ENCODE measurements around the gene TMEM141. TPM values are rescaled to one million over a fixed set of nuclear protein-coding genes. Genes with fewer than 3 reads are reported as not detected.

The TMEM141 gene
- total RNA-seq, 1 experiment from 2014 or later: 64.1 TPM

DNA sequence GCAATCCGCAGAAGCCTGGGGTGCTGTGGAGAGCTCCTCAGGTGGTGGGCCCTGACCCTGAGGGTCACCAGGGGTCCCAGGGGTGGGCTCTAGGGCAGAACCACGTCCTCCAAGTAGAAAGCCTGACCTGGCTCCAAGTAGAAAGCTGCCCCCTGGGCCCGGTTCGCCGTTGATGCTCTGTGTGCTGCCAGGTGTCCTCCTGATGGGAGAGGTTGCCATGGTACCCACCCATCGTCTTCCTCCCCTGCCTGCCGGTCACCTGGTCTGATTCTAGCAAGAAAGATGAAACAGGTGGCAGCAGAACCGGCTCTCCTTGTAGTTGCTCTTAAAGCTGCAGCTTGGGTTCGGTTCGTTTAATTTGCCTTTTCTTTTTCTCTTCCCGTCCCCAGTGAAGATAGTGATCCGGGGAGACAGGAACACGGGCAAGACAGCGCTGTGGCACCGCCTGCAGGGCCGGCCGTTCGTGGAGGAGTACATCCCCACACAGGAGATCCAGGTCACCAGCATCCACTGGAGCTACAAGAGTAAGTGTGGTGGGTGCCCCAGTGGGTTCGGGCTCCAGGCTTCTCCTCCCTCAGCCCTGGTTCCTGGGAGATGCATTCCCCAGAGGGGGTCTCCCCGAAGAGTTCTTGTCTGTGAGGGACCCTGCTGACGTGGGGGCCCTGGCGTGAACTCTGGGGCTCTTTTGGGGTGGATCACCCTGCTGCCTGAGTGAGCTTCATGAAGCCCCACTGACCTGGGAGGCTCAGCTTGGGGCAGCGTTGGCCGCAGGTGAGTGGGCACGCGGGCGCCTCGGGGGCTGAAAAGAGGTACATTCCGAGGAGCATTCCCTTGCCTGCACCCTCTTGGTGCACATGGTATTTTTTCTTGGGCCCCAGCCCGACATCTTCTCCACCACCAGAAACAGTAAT is 32.2 kb downstream of the TMEM141 start:
- intact Hi-C loops (cut with micrococcal nuclease; ENCODE audit: unreplicated experiment): no loop called here
- no TSS peak for BruUV-seq (replicated peaks)
- TF ChIP-seq, protein P1, sequence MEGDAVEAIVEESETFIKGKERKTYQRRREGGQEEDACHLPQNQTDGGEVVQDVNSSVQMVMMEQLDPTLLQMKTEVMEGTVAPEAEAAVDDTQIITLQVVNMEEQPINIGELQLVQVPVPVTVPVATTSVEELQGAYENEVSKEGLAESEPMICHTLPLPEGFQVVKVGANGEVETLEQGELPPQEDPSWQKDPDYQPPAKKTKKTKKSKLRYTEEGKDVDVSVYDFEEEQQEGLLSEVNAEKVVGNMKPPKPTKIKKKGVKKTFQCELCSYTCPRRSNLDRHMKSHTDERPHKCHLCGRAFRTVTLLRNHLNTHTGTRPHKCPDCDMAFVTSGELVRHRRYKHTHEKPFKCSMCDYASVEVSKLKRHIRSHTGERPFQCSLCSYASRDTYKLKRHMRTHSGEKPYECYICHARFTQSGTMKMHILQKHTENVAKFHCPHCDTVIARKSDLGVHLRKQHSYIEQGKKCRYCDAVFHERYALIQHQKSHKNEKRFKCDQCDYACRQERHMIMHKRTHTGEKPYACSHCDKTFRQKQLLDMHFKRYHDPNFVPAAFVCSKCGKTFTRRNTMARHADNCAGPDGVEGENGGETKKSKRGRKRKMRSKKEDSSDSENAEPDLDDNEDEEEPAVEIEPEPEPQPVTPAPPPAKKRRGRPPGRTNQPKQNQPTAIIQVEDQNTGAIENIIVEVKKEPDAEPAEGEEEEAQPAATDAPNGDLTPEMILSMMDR (IDR thresholded peaks at IDR 0.05; ENCODE audit: unreplicated experiment): no peak
- H3K36me3 Mint-ChIP-seq (ENCODE audit: insufficient read depth, unreplicated experiment): peaks cover 19% of the 10 kb centered on the region
- no peak overlapping the region for H3K27ac Mint-ChIP-seq (ENCODE audit: unreplicated experiment)
- CTCF ChIA-PET: no interaction called here
- no peaks in the 10 kb centered on the region for H3K4me1 Mint-ChIP-seq (ENCODE audit: low read depth, unreplicated experiment)
- DNase-seq: no peak
- no peak overlapping the region for H3K4me3 Mint-ChIP-seq (ENCODE audit: low read depth, unreplicated experiment)
- H3K9me3 Mint-ChIP-seq (ENCODE audit: low read depth, unreplicated experiment): no peaks in the 10 kb centered on the region
- H3K27me3 Mint-ChIP-seq (ENCODE audit: unreplicated experiment): no peaks in the 10 kb centered on the region

DNA sequence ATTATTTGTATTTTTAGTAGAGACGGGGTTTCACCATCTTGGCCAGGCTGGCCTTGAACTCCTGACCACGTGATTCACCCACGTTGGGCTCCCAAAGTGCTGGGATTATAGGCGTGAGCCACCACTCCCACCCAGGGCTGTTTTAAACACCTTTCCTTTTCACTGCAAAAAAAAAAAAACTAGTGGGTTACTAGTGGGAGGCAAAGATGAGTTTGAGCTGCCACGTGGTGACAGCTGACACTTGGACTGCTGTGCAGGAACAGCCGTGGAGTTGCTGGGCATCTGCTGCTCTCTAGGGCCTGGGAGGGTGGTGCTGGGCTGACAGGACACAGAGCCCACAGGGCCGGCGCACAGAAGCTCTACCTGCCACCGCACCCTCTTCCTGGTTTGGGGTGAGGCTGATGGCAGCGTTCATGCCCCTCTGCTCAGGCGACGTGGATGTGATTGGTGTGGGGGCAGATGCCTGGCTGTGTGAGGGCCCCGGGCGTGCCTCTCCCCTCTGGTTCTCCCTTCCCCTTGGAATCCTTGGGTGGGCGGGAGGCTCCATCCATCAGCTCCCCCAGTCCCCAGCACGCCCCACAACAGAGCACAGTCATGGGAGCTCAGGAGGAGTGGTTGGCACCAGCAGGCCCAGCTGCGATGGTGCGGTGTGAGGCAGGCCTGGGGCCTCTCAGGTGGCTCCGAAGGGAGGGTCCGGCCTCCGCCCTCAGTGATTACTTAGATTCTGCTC is 33.5 kb downstream of the TMEM141 start:
- CTCF ChIA-PET: interaction anchor here (0.7 kb wide), 1 partner anchor 149 kb away, joined by 3 read pairs; no protein-coding TSS in a partner anchor
- H3K4me1 Mint-ChIP-seq (ENCODE audit: low read depth, unreplicated experiment): no peaks in the 10 kb centered on the region
- TF ChIP-seq, protein P1 (IDR thresholded peaks at IDR 0.05; ENCODE audit: unreplicated experiment): no peak
- no peaks in the 10 kb centered on the region for H3K9me3 Mint-ChIP-seq (ENCODE audit: low read depth, unreplicated experiment)
- no peak overlapping the region for H3K4me3 Mint-ChIP-seq (ENCODE audit: low read depth, unreplicated experiment)
- peaks cover 17% of the 10 kb centered on the region for H3K36me3 Mint-ChIP-seq (ENCODE audit: insufficient read depth, unreplicated experiment)
- no peaks in the 10 kb centered on the region for H3K27me3 Mint-ChIP-seq (ENCODE audit: unreplicated experiment)
- DNase-seq: no peak
- no TSS peak for BruUV-seq (replicated peaks)
- intact Hi-C loops (cut with micrococcal nuclease; ENCODE audit: unreplicated experiment): no loop called here
- H3K27ac Mint-ChIP-seq (ENCODE audit: unreplicated experiment): no peak overlapping the region

DNA sequence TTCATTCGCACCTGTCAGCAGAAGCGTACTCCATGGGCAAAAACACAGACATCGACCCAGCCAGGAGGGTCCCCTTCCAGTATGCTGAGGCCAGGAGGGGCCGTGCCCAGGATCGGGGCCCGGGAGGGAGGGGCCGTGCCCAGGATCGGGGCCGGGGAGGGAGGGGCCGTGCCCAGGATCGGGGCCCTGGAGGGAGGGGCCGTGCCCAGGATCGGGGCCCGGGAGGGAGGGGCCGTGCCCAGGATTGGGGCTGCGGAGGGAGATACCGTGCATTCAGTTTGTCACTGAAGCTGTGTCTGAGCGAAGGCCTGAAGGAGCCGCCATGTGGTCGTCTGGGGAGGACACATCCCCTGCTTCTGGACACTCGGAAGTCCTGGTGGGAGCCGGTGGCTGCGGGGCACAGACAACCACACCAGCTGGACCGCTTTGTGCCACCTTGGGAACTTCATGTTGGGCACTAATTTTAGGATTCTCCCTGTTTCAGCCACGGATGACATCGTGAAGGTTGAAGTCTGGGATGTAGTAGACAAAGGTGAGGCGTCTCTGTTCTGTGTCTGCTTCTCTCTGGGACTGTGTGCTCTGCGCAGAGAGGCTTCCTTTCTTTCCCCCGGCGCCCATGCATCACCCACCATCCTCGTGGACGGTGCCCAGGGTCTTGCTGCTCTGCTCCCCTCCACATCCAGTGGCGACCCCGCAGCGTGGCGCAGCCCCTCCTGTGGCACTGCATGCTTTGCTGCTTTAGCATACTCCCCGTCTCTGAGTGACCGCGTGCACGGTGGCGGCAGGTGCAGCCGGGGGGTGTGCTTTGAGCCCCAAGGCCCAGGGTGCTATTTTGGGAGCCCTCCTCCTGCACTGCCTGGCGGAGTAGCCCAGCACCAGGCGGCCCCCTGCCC is 34.4 kb downstream of the TMEM141 start:
- H3K4me1 Mint-ChIP-seq (ENCODE audit: low read depth, unreplicated experiment): no peaks in the 10 kb centered on the region
- H3K27me3 Mint-ChIP-seq (ENCODE audit: unreplicated experiment): no peaks in the 10 kb centered on the region
- CTCF ChIA-PET: no interaction called here
- intact Hi-C loops (cut with micrococcal nuclease; ENCODE audit: unreplicated experiment): no loop called here
- no peak overlapping the region for H3K4me3 Mint-ChIP-seq (ENCODE audit: low read depth, unreplicated experiment)
- DNase-seq: no peak
- H3K9me3 Mint-ChIP-seq (ENCODE audit: low read depth, unreplicated experiment): no peaks in the 10 kb centered on the region
- H3K36me3 Mint-ChIP-seq (ENCODE audit: insufficient read depth, unreplicated experiment): peaks cover 16% of the 10 kb centered on the region
- TF ChIP-seq, protein P1 (IDR thresholded peaks at IDR 0.05; ENCODE audit: unreplicated experiment): no peak
- no peak overlapping the region for H3K27ac Mint-ChIP-seq (ENCODE audit: unreplicated experiment)
- no TSS peak for BruUV-seq (replicated peaks)

DNA sequence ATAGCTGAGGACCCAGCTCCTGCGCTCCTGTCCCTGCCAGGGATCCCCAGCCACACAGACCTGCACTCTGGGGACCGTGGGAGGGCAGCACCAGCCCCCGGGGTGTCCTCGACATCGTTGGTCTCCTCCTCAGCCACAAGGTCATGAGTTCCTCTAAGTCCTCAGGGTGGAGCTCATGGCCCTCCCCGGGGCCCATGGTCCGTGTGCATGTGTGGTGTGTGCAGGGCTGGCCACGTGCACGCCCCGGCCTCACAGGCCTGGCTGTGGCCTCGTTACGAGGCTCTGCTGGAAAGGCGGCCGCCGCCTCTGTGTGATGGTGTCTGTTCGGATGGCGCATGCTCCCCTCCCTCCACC is 35.0 kb downstream of the TMEM141 start:
- Mint-ChIP-seq H3K27me3 (ENCODE audit: unreplicated experiment) (no peaks in the 10 kb centered on the region), H3K27ac (ENCODE audit: unreplicated experiment) (no peak overlapping the region), H3K4me1 (ENCODE audit: low read depth, unreplicated experiment) (no peaks in the 10 kb centered on the region), H3K36me3 (ENCODE audit: insufficient read depth, unreplicated experiment) (peaks cover 19% of the 10 kb centered on the region), H3K4me3 (ENCODE audit: low read depth, unreplicated experiment) (no peak overlapping the region), H3K9me3 (ENCODE audit: low read depth, unreplicated experiment) (no peaks in the 10 kb centered on the region)
- DNase-seq: no peak
- CTCF ChIA-PET: interaction anchor here (0.6 kb wide), 1 partner anchor 152 kb away, joined by 3 read pairs; no protein-coding TSS in a partner anchor
- TF ChIP-seq, protein P1 (IDR thresholded peaks at IDR 0.05; ENCODE audit: unreplicated experiment): no peak
- BruUV-seq (replicated peaks): no TSS peak
- intact Hi-C loops (cut with micrococcal nuclease; ENCODE audit: unreplicated experiment): no loop called here
